Activated T-cell treated with anti-CD3 and anti-CD28 coated beads, Interleukin-2, amount 50 U/mL, for 1 hour (primary cell): ENCODE measurements around the gene HACD4.
"Not testable (repeated sequence)": the region's sequence is repeated elsewhere in the genome, so short reads cannot be mapped to it uniquely, and the experiment has no call there.

Source experiments
- DNase-seq: peaks from one replicate; pipeline ENCODE4 v3.0.0-alpha.2; 2020

The HACD4 gene

DNA sequence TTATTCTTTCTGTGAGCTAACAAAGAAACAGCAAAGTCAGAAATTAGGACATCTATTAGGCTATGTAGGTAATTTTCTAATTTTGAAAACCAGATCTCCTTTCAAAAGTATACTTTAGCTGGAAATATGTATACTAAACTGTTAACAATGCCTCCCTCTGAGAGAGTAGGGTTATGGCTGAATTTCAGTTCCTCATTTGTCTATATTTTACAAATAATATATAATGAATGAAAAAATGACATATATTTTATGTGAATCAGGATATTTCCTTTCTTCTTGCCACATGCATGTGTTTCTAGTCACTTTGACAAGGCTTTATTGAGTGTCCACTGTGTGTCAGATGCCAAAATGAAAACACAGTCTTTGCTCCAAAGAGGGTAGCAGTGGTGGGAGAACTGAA lies 15.4 kb downstream of the HACD4 start:
- no peak for DNase-seq

DNA sequence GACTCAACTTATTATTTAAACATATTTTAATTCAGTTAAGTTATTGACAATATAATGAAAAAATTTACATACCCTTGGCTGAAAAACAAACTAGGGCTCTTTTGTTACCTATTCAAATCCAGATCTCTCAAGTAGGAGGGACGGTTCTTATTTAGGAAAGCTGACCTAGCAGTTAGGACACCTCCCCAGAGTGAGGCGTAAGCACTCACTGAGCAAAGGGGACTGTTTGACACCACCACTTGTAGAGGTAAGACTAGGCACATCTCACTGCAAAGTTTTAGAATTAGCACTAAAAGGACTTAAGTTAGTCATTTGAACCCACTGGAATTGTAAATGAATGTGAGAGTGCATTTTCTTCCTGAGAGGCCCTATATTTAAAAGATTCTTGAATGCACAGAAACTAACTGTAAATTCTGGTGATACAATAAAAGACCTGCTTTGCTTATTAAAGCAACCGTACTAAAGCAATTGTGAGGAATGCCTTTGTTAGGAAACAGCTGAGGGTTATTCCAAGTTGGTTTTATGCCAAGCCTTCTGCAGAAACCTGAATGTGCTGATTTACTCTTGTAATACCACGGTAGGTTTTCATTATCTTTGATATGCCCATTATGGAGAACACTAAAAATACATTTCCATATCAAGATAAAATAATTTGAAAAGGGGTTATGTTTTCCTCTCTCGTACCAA lies 16.2 kb downstream of the HACD4 start:
- DNase-seq, result no peak

DNA sequence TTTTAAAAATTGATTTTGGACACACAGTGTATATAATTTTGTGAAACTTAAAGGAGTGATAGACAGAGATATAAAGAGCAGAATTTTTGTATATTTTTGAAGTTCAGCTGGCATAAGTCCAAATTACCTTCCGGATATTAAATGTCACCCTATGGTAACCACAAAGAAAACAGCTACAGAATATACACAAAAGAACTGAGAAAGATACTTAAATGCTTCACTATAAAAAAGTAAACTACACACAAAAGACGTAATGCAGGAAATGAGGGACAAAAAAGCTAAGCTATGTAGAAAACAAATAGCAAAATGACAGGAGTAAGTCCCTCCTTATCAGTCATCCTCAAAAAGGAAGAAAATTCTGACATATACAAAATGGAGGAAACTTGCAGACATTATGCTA lies 29.4 kb downstream of the HACD4 start:
- no peak for DNase-seq

DNA sequence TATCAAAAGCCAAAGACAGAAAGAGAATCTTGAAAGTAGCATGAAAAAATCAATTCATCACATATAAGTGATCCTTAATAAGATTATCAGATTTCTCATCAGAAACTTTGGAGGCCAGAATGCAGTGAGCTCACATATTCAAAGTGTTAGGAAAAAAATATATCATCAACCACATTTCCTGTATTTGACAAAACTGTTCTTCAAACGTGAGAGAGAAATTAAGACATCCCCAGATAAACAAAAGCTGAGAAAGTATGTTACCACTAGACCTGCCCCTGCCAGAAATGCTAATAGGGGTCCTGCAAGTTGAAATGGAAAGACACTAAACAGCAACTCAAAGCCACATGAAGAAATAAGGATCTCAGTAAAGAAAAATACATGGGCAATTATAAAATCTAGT lies 29.9 kb downstream of the HACD4 start:
- DNase-seq, result no peak

DNA sequence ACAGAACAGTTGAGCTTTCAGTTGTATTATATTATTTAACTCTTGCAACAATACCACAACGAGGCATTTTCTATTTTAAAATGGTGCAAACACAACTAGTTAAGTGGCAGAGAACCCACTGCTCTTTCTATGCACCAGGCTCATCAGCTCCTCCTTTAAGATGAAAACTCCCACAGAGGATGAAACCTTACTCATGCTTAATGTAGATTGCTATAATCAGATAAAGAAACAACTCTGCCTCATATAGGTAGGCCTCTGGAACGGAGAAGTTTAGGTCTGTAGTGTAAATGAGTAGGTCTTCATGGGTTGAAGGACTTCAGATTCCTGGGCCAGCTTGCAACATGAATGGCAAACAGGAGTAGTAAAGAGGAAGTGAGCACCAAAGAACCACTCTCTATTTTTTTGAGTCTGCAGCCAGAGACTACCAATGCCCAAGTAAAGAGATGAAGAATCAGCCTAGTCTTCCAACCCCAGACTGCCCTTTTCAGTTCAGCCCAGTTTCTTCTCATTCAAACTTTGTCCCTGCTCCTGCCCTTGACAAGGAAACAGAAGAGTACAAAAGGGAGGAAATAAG lies 33.9 kb downstream of the HACD4 start:
- DNase-seq, result no peak

DNA sequence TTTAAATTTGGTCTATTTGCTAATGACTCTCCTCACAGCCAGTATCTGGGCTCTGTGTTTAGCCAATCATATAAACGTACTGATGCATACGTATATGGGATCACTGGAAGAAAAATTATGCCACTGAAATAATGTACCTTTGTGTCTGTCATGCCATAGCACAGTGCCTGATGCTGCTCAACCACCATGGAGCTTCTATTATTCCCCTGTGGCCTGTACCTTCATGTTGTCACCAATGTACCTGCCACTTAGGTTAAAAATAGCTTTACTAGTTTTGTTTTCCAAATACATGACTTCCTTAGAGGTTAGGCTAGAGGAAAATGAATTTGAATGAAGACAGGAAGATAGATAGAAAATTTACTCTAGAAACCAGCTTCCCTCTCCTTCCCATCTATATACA lies 34.6 kb downstream of the HACD4 start:
- DNase-seq, result no peak

DNA sequence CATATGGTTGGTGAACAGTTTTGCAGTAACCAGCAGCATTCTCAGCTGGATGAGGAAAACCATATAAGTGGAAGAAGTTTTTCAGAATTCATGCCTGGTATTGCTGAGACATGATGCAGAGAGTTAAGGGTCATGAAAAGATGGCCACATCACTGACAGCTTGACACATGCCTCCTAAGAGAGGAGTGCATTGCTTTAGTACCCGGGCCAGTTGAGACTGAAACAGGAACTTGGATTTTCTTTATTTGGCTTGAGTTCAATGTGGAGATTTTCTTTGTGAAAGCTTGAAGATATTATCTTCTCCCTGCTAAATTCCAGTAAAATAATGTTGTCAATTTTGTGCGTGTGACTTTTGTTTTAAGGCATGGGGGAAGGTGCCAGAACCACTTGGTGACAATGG lies 35.8 kb downstream of the HACD4 start:
- DNase-seq, result no peak

DNA sequence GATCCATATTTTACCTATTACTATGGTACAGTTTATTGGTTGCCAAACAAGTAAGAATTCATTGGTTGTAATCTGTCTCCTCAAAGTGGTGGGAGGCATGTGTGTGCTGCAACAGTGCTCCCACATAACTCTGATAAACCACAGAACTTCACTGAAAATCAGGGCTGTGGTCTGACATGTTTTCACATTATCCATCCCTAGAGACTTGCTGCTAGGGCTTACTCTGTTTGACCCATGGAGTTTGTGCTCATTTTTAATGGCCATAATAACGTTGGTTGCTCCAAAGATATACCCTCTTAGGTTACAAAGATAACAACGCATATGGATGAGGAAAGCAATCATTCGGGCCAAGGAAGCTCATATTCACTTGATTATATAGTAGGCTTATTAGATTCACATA lies 37.0 kb downstream of the HACD4 start:
- no peak for DNase-seq

DNA sequence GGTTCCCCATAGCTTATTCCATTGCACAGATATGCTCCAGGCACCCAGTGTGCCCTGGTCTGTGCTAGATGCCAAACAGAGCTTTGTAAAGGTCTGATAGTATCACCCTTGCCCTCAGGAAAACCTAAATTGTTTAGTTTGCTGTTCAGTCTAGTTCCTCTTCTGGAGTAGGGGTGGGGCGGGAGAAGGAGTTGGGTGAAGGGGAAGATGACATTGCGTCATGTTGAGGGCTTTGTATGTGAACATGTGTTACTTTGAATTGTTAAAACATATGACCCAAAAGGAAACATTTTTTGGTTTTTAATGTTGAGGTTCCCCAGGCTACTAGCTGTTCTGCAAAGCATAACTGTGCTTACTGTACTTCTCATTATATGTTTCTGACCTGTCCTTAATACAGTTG lies 40.6 kb downstream of the HACD4 start:
- no peak for DNase-seq

DNA sequence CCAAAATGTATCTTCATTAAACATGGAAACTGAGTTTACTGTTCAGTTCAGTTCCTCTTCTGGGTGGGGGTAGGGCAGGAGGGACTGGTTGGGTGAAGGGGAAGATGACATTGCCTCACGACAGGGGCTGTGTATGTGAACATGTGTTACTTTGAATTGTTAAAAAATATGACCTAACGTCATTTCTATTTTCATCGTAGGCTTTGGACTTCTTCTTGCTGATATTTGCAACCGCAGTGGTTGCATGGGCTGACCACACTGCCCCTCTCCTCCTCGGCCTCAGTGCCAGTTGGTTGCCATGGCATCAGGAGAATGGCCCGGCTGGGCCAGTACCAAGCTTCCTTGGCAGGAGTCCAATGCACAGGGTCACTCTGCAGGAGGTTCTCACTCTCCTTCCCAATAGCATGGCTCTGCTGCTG lies 41.5 kb downstream of the HACD4 start:
- DNase-seq, result no peak

DNA sequence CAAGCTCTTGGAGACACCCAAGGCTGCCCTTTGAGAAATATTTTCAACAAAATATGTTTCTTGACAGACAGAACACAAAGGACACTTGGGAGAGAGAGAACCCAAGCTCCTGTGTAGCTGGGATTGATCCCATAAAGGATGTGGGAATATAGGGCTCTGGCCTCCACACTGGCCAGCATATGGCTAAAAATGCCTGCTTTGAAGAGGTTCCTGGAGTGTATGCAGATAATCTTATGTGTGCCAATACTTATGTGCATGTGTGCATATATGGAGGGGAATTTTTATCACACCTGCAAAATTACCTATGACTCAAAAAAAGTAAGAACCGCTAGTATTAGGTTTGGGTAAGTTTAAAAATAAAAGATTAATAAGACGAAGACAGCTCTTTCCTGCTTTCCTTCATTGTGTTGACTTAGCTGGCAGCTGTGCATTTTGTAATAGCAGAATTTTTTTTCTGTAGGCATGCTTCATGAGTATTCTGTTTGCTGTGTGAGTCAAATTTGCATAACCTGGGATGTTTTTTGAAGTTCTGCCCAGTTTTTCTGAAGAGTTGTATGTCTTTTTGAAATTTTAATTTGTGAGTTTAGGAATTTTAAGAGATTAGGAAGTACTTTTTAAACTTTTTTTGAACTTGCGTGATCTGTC lies 42.6 kb downstream of the HACD4 start:
- DNase-seq, result no peak

DNA sequence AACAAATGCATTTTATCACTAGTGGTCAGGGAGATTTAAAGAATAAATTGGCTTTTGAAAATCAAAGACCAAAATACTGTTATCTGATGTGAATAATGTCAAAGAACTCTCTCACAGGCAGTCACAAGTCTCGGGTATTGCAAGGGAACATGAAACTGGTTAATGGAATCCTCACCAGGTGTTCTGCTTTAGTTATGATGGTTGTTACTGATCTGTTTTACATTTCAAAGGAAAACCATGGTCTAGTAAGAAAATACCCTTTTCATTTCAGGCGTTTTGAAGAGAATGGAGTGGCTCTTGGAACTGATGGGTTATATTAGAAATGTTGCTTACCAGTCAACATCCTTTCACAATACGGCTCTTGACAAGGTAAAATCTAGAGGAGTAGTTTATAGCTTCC lies 43.4 kb downstream of the HACD4 start:
- no peak for DNase-seq

DNA sequence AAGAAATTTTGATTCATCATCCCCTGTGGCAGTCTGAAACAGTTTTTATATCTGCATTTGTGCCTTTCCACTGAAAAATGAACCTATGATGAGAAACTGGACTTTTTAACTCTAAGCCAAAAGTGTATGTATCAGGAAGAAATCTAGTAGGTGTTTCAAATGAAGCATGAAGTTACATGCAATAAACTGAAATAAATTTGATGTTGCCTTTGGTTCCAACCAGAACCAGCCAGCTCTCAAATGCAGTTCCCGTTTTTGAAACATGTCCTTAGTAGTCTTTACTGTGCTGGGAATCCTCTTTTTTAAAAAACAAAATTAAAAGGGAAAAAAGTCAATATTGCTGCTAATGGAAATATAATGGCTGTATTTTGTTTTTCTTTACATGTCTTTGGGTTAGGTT lies 43.9 kb downstream of the HACD4 start:
- no peak for DNase-seq

DNA sequence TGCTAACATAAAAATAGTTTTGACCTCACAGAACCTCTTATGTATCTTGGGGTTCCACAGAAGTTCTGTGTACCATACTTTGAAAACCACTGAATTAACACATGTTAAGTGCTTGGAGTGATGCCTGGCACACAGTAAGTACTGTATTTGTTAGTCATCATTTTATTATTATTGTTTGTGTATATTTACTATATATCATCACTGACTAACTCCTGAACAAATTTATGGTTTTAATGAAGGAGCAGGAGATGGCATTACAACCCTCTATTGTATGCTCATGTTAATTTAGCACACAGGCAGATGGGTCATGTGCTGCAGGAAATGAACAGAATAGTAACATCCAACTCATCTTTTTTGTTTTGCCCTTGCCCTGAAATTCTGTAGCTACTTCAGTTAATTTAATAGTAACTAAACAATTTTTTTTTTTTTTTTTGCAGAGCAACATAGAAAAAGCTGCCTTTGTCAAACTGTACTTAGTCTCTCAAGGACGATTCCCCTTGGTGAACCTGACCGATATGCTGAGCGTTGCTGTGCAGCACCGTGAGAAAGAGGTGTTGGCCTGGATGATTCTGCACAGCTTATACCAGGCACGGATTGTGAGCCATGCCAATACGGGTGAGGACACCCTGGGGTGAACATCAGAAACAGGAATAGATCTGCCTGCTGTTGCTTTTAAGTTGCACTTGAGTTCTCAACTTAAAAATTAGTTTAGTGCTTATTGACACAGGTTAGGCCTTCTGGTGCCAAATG lies 45.4 kb downstream of the HACD4 start:
- DNase-seq, result no peak

DNA sequence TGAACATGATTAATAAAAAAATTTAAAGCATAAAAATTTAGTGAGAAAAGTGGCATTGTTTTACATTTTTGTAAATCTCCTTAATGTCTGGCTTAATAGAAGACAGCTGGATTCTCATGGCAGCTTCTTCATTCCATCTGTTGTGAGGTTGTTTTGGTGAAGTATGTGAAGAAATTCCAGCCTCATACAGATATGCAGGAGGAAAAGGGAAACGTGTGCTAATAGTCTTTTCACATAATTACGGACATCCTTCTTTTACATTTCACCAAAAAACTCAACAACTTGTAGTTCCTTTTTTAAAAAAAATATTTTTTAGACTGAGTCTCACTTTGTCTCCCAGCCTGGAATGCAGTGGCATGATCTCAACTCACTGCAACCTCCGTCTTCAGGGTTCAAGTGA lies 46.9 kb downstream of the HACD4 start:
- no peak for DNase-seq

DNA sequence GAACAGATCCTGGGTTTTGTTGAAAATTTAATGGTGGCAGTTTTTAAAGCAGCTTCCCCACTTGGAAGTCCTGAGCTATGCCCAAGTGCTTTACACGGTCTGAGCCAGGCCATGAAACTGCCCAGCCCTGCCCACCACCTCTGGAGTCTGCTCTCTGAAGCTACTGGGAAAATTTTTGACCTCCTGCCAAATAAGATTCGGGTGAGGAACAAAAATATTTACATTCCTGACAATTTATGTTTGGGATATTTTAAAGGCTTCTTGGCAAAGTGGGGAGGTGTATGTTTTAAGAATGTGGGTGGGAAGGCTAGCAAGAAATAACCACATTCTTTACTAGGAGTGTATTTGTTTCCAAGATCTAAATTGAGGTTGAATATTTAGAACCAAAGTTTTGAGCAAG lies 50.0 kb downstream of the HACD4 start:
- no peak for DNase-seq

DNA sequence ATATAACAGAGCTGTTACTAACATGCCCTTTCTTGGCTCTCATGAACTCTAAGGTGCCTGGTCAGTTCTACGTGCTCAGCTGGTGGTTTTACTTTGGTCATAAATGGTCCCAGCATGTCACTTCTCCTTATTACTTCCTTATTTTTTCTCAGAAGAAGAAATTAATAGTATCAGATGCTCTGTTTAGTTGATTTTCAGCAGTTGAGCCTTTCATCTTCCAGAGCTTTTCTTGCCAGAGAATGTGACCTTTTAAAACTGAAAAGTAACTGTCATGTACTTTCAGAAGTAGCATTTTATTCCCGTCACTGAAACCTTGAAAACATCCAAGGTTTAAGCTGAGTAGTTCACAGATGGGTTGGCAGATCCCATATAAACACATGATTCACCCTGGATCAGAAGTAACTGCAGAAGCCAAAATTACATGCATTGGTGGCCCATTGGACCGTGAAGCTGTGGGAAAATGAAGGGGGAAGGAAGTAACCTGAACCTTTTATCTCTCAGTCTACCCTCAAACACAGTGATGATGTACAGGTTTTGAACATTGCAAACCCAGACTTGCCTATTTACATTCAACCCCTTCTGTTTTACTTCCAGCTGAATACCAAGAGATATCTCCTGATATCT lies 50.5 kb downstream of the HACD4 start:
- DNase-seq, result no peak

DNA sequence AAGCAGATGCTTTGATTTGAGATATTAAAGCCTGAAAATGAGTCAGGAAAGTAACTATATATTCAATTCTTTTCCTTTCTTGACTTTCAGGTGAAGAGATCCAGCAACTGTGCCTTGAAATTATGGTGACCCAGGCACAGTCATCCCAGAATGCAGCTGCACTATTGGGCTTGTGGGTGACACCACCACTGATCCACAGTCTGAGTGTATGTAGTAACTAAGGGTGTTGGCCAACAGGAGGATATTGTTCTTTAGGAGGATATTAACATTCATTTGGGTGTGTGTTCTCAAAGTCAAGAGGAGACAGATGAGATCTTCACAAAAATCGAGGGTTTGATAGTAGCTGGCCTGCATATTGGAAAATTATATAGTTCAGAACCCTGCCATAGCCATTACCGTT lies 53.2 kb downstream of the HACD4 start:
- no peak for DNase-seq

DNA sequence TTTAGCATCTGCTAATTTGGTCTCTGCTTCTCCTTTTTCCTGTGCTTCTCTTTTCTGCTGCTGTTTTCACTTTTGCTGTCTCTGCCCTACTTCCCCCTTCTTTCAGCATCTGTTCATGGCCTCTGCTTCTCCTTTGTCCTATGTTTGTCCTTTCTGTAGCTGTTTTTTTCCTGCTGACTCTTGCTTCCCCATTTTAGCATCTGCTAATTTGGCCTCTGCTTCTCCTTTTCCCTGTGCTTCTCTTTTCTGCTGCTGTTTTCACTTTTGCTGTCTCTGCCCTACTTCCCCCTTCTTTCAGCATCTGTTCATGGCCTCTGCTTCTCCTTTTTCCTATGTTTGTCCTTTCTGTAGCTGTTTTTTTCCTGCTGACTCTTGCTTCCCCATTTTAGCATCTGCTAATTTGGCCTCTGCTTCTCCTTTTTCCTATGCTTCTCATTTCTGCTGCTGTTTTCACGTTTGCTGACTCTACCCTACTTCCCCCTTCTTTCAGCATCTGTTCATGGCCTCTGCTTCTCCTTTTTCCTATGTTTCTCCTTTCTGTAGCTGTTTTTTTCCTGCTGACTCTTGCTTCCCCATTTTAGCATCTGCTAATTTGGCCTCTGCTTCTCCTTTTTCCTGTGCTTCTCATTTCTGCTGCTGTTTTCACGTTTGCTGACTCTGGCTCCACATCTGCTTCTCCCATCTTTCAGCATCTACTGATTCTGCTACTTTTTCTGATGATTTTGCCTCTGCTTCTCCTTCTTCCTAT lies 57.1 kb downstream of the HACD4 start:
- not testable (repeated sequence) for DNase-seq

DNA sequence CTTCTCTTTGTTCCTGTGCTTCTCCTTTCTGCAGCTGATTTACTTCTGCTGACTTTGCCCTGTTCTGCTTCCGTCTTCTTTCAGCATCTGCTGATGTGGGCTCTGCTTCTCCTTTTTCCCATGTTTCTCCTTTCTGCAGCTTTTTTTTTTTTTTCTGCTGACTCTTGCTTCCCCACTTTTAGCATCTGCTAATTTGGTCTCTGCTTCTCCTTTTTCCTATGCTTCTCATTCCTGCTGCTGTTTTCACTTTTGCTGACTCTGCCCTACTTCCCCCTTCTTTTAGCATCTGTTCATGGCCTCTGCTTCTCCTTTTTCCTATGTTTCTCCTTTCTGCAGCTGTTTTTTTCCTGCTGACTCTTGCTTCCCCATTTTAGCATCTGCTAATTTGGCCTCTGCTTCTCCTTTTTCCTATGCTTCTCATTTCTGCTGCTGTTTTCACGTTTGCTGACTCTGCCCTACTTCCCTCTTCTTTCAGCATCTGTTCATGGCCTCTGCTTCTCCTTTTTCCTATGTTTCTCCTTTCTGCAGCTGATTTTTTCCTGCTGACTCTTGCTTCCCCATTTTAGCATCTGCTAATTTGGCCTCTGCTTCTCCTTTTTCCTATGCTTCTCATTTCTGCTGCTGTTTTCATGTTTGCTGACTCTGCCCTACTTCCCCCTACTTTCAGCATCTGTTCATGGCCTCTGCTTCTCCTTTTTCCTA lies 58.0 kb downstream of the HACD4 start:
- DNase-seq, result not testable (repeated sequence)

DNA sequence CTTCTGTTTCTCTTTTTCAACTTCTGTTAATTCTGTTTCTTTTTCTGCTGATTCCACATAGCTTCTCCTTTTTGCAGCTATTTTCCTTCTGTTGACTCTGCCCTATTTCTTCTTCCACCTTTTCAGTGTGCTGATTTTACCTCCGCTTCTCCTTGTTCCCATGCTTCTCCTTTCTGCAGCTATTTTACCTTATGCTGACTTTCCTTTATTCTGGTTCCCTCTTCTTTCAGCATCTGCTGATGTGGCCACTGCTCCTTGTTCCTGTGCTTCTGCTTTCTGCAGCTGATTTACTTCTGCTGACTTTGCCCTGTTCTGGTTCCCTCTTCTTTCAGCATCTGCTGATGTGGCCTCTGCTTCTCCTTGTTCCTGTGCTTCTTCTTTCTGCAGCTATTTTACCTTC lies 58.8 kb downstream of the HACD4 start:
- DNase-seq, result no peak
